H7 (cell line): ENCODE measurements around the gene ZNF331. TPM values are rescaled to one million over a fixed set of nuclear protein-coding genes. Genes with fewer than 3 reads are reported as not detected.

Experiments used
- DNase-seq: peaks from one replicate; pipeline ENCODE4 v3.0.0; 2012
- H3K27me3 ChIP-seq: 2 replicates; pipeline ENCODE4 v1.6.0; 2011; ENCODE audit warnings: mild to moderate bottlenecking, low read length; ENCODE audit not compliant: control insufficient read depth, insufficient read depth
- H3K36me3 ChIP-seq: replicated peaks from 2 replicates; pipeline ENCODE4 v1.5.1; 2011; ENCODE audit warnings: low read length; ENCODE audit not compliant: control insufficient read depth, insufficient read depth
- H3K4me3 ChIP-seq: 2 replicates; pipeline ENCODE4 v1.5.1; 2011; ENCODE audit warnings: low read depth, mild to moderate bottlenecking, control low read depth, low read length, moderate library complexity; ENCODE audit not compliant: insufficient read depth
- total RNA-seq: library from RNA; depleted of rRNA; stranded (reverse); fragments of >200 nt; shearing (Covaris generic); gene quantifications from 2 replicates; pipeline ENCODE4 v1.2.3, GENCODE V29; 2014

Gene ZNF331
- total RNA-seq, 1 experiment from 2014 or later, result 23.2 TPM

- peaks cover 4% of the 10 kb centered on the region for H3K36me3 ChIP-seq
- DNase-seq, result peak; percentile 56
- H3K4me3 ChIP-seq, result peak overlapping the region; percentile 78
Measured at GRCh38 chr19:53538378-53539109, 599 bp downstream of the ZNF331 start.

GRCh38 chr19:53540091-53540490 lies 2.1 kb downstream of the ZNF331 start:
- no peak overlapping the region for H3K4me3 ChIP-seq
- H3K36me3 ChIP-seq, result peaks cover 2% of the 10 kb centered on the region

More at GRCh38 chr19:53538378-53539109, 599 bp downstream of the ZNF331 start:
- no peaks in the 10 kb centered on the region for H3K27me3 ChIP-seq

GRCh38 chr19:53541971-53542370 lies 4.0 kb downstream of the ZNF331 start:
- DNase-seq, result no peak
- Histone ChIP-seq H3K36me3 (peaks cover 4% of the 10 kb centered on the region), H3K4me3 (no peak overlapping the region), H3K27me3 (no peaks in the 10 kb centered on the region)

More at GRCh38 chr19:53540091-53540490, 2.1 kb downstream of the ZNF331 start:
- DNase-seq, result no peak
- no peaks in the 10 kb centered on the region for H3K27me3 ChIP-seq

DNA sequence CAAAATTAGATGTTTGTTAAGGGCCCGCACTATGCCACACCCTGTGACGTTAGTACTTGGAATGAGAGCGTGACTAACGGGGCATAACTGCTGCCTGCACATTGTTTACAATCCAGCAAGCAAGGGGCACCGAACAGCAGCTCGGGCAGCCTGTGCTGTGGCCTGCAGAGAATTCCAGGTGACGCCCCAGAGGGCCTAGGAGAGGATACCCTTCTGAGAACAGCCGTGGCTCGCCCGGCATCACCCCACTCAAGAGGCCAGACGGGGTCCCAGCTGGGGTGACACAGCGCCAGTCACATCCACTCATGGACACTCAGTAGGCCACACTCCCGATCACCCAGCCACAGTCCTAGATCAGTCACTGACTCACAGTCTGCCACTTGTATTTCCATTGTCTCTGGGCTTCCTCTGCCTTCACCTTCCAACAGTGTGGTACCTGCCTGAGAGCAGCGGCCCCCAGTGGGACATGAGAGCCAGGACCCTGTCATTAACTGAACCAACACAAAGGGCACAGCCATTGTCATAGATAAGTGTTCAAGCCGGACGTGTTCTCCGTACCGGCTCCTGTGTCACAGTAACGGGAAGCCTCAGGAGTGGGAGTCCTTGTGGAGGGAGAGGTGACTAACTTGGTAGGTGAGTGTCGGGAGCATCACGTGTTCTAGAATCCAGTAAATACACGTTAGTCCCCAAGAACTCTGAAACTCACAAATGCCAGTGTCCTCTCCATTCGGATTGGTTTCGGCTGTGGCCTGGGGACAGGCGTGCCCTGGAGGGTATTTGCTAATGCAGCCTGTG lies 7.5 kb downstream of the ZNF331 start:
- H3K36me3 ChIP-seq, result peaks cover 2% of the 10 kb centered on the region
- H3K27me3 ChIP-seq, result no peaks in the 10 kb centered on the region
- peak; percentile 16 for DNase-seq
- H3K4me3 ChIP-seq, result no peak overlapping the region

DNA sequence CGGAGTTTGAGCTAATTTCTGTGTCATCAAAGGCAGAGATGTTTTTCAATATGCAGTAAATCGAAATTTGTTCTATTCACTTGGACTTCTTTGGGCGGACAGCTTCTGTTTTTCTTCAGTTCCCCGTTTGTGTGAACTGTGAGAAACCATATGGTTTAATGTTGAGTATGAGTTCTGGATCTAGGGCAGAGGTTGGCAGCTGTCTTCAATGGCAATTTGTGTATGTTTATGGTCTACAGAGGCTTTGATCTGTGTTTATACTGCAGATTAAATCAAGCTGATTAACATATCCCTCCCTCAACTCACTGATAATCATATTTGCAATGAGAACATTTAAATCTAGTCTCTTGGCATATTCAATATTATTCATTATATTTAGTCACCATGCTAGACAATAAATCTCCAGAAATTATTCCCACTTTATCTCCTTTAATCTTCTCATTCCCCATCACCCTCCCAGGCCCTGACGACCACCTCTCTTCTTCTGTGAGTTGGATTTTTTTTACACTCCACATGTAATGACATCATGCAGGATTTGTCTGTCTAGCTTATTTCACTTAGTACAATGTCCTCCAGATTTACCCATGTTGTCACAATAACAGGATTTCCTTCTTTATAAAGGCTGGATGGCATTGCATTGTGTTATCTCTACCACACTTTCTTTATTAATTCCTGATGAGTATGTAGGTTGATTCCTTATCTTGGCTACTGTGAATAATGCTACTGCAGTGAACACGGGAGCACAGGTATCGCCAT lies 9.0 kb downstream of the ZNF331 start:
- no peak overlapping the region for H3K4me3 ChIP-seq
- no peaks in the 10 kb centered on the region for H3K27me3 ChIP-seq
- DNase-seq, result no peak
- peaks cover 2% of the 10 kb centered on the region for H3K36me3 ChIP-seq

DNA sequence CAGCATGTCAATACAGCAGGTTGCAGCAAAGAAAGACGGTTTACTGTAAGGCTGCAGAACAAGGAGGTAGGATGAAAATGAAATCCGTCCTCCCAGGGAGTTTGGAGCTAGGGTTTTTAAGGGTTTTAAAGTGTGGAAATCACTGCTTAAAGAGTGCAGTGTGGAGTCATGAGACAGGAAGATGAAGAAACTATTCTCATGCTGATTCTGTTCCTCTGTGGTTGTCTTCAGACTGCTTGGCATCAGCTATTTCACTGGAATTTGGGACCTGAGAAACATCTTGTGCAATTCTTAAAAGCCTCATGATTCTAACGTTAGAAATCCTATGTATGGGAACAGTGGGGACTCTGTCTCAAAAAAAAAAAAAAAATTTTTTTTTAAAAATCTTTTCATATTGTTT lies 11.4 kb downstream of the ZNF331 start:
- peak; percentile 33 for DNase-seq
- H3K27me3 ChIP-seq, result no peaks in the 10 kb centered on the region
- H3K4me3 ChIP-seq, result no peak overlapping the region
- H3K36me3 ChIP-seq, result peaks cover 2% of the 10 kb centered on the region

DNA sequence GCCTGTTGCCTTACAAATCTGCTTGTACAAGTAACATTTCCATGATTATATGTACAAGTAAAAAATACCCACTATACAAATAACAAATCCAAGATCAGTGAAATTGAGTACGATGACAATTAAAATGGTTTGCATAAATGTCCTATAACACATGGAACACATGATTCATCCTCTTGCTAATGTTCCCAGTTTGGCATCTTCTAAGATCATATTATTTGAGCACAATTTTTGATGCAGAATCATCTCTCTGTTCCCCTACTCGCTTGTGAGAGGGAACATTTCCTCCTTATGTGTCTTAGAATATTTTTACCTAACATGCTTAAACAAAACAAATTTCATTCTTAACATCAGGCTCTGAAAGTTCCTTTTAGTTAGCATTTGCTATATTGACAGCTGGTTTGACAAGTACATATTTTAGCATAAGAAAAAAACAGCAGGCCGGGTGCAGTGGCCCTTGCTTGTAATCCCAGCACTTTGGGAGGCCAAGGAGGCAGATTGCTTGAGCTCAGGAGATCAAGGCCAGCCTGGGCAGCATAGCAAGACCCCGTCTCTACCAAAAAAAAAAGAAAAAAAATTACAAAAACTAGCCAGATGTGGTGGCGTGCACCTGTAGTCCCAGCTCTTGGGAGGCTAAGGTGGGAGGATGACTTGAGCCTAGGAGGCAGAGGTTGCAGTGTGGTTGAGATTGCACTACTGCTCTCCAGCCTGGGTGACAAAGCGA lies 14.2 kb downstream of the ZNF331 start:
- no peaks in the 10 kb centered on the region for H3K27me3 ChIP-seq
- no peak overlapping the region for H3K4me3 ChIP-seq
- no peak for DNase-seq
- H3K36me3 ChIP-seq, result no peaks in the 10 kb centered on the region

DNA sequence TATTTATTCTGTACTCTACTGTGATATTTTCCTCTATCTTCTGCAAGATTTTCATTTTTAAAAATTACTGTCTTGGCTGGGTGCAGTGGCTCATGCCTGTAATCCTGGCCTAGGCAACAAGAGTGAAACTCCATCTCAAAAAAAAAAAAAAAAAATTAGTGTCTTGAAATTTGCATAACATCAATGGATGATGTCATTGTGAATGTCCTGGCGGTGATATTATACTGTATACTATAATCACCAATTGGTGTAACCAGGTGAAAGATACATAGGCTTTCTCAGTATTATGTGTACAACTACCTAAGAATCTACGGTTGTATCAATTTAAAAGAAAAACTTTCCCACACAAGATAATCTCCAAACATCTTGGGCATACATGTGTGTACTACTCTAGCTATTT lies 15.2 kb downstream of the ZNF331 start:
- Histone ChIP-seq H3K4me3 (no peak overlapping the region), H3K27me3 (no peaks in the 10 kb centered on the region), H3K36me3 (peaks cover 1% of the 10 kb centered on the region; the same call in 1 of the 2 replicates)
- DNase-seq, result no peak

DNA sequence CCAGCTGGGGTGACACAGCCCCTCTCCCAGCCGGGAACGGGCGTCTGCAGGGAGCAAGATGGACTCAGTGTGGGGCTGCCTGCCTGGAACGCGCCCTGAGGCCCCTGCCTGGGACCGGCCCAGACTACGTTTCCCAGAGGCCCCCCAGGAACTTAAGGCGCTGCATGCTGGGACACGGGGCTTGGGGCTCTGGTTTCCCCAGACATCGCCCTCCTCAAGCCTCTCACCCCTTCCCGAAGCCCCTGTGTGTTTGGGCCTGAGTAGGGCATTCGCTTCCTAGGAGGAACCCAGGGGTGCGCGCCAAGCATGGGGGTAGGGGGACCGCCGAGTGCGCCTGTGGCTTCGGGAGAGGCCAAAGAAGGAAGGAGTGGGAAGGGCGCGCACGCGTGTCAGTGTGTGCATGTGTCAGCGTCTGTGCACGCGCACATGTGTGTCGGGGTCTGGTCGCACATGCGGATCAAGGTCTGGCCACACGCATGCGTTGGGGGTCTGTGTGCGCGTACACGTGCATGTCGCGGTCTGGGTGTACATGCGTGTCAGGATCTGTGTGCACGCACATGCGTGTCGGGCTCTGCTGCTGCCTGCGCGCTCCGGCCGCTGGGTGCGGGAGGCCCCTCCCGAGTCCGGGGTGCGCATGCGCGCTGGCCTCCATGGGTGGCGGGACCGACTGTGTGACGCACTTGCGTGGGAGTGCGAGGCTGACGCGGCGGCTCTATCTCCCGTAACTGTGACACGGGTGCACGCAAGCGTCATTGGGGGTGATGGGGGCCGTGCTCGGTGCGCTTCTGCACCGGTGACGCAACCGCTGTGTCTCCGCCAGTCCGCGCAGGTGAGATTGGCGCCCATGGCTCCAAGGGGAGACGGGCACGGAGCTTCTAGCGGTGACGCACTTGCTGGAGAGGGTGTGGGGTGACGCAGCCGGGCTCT lies 16.2 kb downstream of the ZNF331 start:
- no peak overlapping the region for H3K4me3 ChIP-seq

DNA sequence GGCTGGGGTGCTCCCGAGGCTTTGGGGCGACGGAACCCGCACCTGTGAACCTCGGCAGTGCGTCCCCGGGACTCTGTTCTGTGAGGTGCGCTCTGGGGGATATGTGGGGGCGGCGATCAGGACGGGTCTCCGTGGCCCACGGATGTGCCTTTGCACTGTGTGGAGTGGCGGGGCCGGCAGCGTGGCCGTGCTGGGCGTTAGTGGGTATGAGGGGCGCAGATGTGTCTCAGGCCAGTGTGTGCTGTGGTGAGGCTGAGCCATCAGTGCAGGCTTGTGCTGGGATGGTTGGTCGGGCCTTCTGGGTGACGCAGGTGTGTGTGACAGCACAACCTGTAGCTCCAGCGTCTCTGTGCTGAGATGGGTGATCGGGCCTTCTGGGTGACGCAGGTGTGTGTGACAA lies 16.9 kb downstream of the ZNF331 start:
- Histone ChIP-seq H3K36me3 (peaks cover 1% of the 10 kb centered on the region), H3K27me3 (no peaks in the 10 kb centered on the region), H3K4me3 (no peak overlapping the region)
- peak; percentile 25 for DNase-seq

More for the DNA sequence above, 16.2 kb downstream of the ZNF331 start:
- Histone ChIP-seq H3K36me3 (peaks cover 1% of the 10 kb centered on the region), H3K27me3 (no peaks in the 10 kb centered on the region)
- peak; percentile 37 for DNase-seq

DNA sequence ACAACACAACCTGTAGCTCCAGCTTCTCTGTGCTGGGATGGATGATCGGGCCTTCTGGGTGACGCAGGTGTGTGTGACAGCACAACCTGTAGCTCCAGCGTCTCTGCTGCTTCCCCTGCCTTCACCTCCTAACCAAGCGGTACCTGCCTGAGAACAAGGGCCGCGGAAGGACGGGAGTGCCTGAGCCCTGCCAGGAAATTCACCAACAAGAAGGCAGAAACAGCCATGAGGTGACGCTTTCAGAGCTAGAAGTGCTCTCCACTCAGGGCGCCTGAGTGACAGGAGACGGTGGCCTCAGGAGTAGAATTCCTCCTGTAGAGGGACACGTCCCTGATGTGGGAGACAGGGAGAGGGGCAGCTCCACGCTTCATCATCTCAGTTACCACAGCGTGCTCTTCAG lies 17.4 kb downstream of the ZNF331 start:
- DNase-seq, result no peak
- Histone ChIP-seq H3K27me3 (no peaks in the 10 kb centered on the region), H3K4me3 (no peak overlapping the region), H3K36me3 (peaks cover 1% of the 10 kb centered on the region)

DNA sequence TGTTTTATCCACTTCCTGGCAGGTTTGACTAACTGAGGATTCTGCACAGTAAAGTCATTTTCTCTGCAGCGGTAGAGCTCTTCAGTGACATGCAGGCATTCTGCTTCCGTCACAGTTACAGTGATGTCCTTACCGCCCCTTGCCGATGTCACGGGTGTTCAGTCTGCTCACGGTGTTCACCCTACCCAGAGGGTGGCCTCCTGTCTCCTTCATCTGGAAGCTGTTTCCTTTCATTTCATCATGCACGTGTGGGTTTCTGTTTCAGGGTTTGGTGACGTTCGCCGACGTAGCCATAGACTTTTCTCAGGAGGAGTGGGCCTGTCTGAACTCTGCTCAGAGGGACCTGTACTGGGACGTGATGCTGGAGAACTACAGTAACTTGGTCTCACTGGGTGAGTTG lies 33.4 kb downstream of the ZNF331 start:
- H3K36me3 ChIP-seq, result peaks cover 11% of the 10 kb centered on the region
- no peak overlapping the region for H3K4me3 ChIP-seq
- no peaks in the 10 kb centered on the region for H3K27me3 ChIP-seq
- DNase-seq, result no peak

DNA sequence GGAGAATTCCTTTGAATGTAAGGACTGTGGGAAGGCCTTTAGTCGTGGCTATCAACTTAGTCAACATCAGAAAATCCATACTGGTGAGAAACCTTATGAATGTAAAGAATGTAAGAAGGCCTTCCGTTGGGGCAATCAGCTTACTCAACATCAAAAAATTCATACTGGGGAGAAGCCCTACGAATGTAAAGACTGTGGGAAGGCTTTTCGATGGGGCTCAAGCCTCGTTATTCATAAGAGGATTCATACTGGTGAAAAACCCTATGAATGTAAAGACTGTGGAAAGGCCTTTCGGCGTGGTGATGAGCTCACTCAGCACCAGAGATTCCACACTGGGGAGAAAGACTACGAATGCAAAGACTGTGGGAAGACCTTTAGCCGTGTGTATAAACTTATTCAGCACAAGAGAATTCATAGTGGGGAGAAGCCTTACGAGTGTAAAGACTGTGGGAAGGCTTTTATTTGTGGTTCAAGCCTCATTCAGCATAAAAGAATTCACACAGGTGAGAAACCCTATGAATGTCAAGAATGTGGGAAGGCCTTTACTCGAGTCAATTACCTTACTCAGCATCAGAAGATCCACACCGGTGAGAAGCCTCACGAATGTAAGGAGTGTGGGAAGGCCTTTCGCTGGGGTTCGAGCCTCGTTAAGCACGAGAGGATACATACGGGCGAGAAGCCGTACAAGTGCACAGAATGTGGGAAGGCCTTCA lies 39.2 kb downstream of the ZNF331 start:
- H3K4me3 ChIP-seq, result no peak overlapping the region
- no peaks in the 10 kb centered on the region for H3K27me3 ChIP-seq
- peaks cover 20% of the 10 kb centered on the region for H3K36me3 ChIP-seq
- no peak for DNase-seq
